Vagina (tissue), 2 donors: ENCODE results near the gene SETDB1.
"Not testable (repeated sequence)": the region's sequence is repeated elsewhere in the genome, so short reads cannot be mapped to it uniquely, and the experiment has no call there.

ENCODE experiments used
- POLR2A ChIP-seq, 2 donors: fragments of 450-650 bp; IDR thresholded peaks; one replicate each; pipeline ENCODE4 v1.6.1; 2017; ENCODE audit warnings: antibody characterized with exemption in 2 of 2, mild to moderate bottlenecking in 2 of 2, moderate library complexity in 2 of 2
- TF ChIP-seq, protein P1 (sequence below), 3 experiments: fragments of 450-650 bp in 2 of 3; fragments of 200-600 bp in 1 of 3; sonication (generic) in 1 of 3; IDR thresholded peaks; one replicate each; pipeline ENCODE4 v1.5.1; 2017 to 2019; ENCODE audit warnings: antibody characterized with exemption in 3 of 3, mild to moderate bottlenecking in 2 of 3, moderate library complexity in 2 of 3

DNA sequence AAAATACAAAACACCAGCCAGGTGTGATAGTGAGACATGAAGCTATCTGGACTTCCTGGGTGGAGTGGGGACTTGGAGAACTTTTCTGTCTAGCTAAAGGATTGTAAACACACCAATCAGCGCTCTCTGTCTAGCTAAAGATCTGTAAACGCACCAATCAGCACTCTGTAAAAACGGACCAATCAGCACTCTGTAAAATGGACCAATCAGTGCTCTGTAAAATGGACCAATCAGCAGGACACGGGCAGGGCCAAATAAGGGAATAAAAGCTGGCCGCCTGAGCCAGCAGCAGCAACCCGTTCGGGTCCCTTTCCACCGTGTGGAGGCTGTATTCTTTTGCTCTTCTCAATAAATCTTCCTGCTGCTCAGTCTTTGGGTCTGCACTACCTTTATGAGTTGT is 26.4 kb upstream of the SETDB1 start:
- TF ChIP-seq POLR2A (IDR thresholded peaks at IDR 0.05) = not testable (repeated sequence)
- TF ChIP-seq, protein P1, sequence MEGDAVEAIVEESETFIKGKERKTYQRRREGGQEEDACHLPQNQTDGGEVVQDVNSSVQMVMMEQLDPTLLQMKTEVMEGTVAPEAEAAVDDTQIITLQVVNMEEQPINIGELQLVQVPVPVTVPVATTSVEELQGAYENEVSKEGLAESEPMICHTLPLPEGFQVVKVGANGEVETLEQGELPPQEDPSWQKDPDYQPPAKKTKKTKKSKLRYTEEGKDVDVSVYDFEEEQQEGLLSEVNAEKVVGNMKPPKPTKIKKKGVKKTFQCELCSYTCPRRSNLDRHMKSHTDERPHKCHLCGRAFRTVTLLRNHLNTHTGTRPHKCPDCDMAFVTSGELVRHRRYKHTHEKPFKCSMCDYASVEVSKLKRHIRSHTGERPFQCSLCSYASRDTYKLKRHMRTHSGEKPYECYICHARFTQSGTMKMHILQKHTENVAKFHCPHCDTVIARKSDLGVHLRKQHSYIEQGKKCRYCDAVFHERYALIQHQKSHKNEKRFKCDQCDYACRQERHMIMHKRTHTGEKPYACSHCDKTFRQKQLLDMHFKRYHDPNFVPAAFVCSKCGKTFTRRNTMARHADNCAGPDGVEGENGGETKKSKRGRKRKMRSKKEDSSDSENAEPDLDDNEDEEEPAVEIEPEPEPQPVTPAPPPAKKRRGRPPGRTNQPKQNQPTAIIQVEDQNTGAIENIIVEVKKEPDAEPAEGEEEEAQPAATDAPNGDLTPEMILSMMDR (IDR thresholded peaks at IDR 0.05) = not testable (repeated sequence)
